Measurements from ENCODE around the gene DICER1.
A peak's percentile ranks its signal among the peaks of the same experiment; 100 is the strongest.
"Not testable (repeated sequence)": the region's sequence is repeated elsewhere in the genome, so short reads cannot be mapped to it uniquely, and the experiment has no call there.

Gene DICER1

GRCh38 chr14:95157327-95158189 is at the start of gene DICER1:
Gene DICER1 (minus strand): TSS chr14:95157529. CDS start chr14:95133458, 24,071 bp downstream.
- DNase-seq (ENCODE audit: low spot score) = peak; percentile 95

- DNase-seq (ENCODE audit: low spot score) = no peak
These were observed 49.2 kb upstream of the DICER1 start for GRCh38 chr14:95206534-95206933.

GRCh38 chr14:95204705-95205104 is 47.4 kb upstream of the DICER1 start:
- no peak for DNase-seq (ENCODE audit: low spot score)

- DNase-seq (ENCODE audit: low spot score) = not testable (repeated sequence)
These were observed 44.4 kb upstream of the DICER1 start for GRCh38 chr14:95201745-95202144.

GRCh38 chr14:95200404-95200803 is 43.1 kb upstream of the DICER1 start:
- DNase-seq (ENCODE audit: low spot score) = no peak

- no peak for DNase-seq (ENCODE audit: low spot score)
These were observed 42.1 kb upstream of the DICER1 start for GRCh38 chr14:95199298-95199983.

GRCh38 chr14:95198320-95198719 is 41.0 kb upstream of the DICER1 start:
- no peak for DNase-seq (ENCODE audit: low spot score)

GRCh38 chr14:95197551-95197950 is 40.2 kb upstream of the DICER1 start:
- no peak for DNase-seq (ENCODE audit: low spot score)

GRCh38 chr14:95196826-95197545 is 39.7 kb upstream of the DICER1 start:
- DNase-seq (ENCODE audit: low spot score) = no peak

GRCh38 chr14:95196268-95196667 is 38.9 kb upstream of the DICER1 start:
- peak; percentile 15 for DNase-seq (ENCODE audit: low spot score)

GRCh38 chr14:95195031-95195430 is 37.7 kb upstream of the DICER1 start:
- DNase-seq (ENCODE audit: low spot score) = no peak

GRCh38 chr14:95193081-95193480 is 35.8 kb upstream of the DICER1 start:
- DNase-seq (ENCODE audit: low spot score) = no peak

- no peak for DNase-seq (ENCODE audit: low spot score)
These were observed 35.0 kb upstream of the DICER1 start for GRCh38 chr14:95192311-95192710.

GRCh38 chr14:95191445-95192199 is 34.3 kb upstream of the DICER1 start:
- no peak for DNase-seq (ENCODE audit: low spot score)

GRCh38 chr14:95190857-95191256 is 33.5 kb upstream of the DICER1 start:
- DNase-seq (ENCODE audit: low spot score) = no peak

- DNase-seq (ENCODE audit: low spot score) = no peak
These were observed 33.1 kb upstream of the DICER1 start for GRCh38 chr14:95190346-95190840.

- DNase-seq (ENCODE audit: low spot score) = no peak
These were observed 32.2 kb upstream of the DICER1 start for GRCh38 chr14:95189367-95190132.

GRCh38 chr14:95188380-95188779 is 31.1 kb upstream of the DICER1 start:
- no peak for DNase-seq (ENCODE audit: low spot score)

GRCh38 chr14:95185767-95186392 is 28.6 kb upstream of the DICER1 start:
- DNase-seq (ENCODE audit: low spot score) = no peak

- no peak for DNase-seq (ENCODE audit: low spot score)
These were observed 27.9 kb upstream of the DICER1 start for GRCh38 chr14:95185033-95185766.
